GM19397 (cell line): ENCODE measurements around the gene BLNK.

Source experiments
- ATAC-seq: cut with Tn5 transposase; IDR thresholded peaks from one replicate; pipeline ENCODE4 v1.9.1; 2021; ENCODE audit warnings: mild to moderate bottlenecking, moderate library complexity; ENCODE audit not compliant: unreplicated experiment

The BLNK gene

GRCh38 chr10:96289218-96289910 lies 18.0 kb upstream of the BLNK start:
- no peak for ATAC-seq

DNA sequence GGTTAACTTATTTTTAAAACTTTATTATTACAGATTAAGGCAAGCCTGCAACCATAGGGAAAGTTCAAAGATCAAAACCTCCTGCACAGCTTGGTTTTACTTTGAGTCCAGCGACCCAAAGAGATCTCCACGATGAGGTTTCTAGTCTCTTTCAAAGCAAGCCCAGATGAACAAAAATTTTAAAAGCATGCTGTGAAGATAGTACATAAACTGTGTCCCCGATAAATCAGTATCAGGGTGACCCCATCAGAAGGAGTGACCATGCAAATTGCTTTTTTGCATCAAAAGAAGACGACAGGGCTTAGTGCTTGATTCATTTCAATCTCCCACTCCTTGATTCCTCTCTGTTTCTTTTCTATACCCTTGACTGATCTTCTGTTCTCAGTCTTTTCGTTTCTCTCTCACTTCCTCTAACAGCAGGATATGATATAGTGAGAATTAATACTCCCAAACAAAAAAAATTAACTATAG lies 16.8 kb upstream of the BLNK start:
- ATAC-seq = peak; percentile 46

- ATAC-seq = peak; percentile 65
Observed at GRCh38 chr10:96287392-96288105, 16.2 kb upstream of the BLNK start.

DNA sequence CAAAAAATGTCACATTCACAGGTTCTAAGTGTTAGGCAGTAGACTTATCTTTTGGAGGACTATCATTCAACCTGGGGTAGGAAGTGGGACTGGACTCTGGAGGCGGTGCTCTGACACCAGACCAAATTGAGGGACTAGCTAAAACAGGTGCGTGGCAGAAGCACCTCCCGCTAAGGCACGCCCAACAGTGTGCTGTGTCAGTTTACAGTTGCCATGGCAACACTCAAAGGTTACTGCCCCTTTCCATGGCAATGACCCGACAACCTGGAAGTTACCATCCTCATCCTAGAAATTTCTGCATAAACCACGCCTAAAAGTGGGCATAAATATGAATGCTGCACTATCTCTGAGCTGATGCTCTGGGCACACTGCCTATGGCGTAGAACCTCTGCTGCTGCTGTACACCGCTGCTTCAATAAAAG lies 14.0 kb upstream of the BLNK start:
- ATAC-seq = no peak

DNA sequence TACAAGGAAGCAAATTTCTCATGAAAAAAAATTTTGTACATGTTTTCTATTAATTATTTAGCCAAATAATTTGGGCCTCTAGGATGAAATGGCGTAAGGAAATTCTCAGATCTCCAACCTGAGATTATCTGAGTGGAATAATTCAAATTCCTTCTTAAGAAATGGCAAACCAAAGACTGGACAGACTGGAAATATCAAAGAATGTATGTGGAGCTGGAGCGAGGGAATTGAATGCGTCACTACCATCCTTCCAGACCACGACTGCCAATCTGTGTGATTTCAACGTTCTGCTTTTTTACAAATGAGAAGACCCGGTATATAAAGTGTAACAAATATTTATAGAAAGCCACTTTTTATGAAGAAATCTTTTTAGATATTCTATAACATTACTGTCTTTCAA lies 12.4 kb upstream of the BLNK start:
- ATAC-seq = no peak

- no peak for ATAC-seq
Observed at GRCh38 chr10:96283351-96283750, 12.0 kb upstream of the BLNK start.

- no peak for ATAC-seq
Observed at GRCh38 chr10:96281444-96282029, 10.2 kb upstream of the BLNK start.

GRCh38 chr10:96280859-96281258 lies 9.5 kb upstream of the BLNK start:
- no peak for ATAC-seq

DNA sequence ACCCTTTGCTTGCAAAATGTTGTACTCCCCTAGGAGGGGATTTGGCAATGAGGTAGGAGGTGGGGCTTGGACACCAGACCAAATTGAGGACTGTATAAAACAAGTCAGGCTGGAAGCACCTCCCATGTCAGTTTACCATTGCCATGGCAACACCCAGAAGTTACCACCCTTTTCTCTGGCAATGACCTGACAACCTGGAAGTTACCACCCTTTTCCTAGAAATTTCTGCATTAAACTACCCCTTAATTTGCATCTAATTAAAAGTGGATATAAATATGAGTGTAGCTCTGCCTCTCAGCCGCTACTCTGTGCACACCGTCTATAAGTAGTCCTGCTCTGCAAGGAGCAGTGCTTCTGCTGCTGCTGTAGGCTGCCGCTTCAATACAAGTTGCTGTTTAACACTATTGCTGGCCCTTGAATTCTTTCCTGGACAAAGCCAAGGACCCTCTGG lies 7.8 kb upstream of the BLNK start:
- ATAC-seq = no peak

- ATAC-seq = no peak
Observed at GRCh38 chr10:96276831-96277230, 5.5 kb upstream of the BLNK start.

DNA sequence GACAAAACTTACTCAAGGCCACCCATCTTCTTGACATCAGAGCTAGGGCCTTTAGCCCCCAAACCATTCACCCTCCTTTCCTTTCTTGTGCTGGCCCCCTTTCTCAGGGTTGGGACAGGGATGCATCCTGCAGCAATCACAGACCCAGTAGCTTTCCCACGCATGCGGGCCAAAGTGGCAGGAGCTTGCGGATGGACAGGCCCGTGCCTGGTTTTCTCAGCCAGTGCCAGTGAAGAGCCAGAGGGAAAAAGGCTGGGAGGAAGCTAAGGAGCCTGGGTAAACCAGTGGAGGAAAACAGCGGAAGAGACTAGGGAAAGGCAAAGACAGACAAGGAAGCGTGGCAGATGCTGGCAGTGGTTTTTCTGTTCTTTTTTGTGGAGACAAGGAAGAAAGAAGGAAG lies 5.1 kb upstream of the BLNK start:
- ATAC-seq = no peak

DNA sequence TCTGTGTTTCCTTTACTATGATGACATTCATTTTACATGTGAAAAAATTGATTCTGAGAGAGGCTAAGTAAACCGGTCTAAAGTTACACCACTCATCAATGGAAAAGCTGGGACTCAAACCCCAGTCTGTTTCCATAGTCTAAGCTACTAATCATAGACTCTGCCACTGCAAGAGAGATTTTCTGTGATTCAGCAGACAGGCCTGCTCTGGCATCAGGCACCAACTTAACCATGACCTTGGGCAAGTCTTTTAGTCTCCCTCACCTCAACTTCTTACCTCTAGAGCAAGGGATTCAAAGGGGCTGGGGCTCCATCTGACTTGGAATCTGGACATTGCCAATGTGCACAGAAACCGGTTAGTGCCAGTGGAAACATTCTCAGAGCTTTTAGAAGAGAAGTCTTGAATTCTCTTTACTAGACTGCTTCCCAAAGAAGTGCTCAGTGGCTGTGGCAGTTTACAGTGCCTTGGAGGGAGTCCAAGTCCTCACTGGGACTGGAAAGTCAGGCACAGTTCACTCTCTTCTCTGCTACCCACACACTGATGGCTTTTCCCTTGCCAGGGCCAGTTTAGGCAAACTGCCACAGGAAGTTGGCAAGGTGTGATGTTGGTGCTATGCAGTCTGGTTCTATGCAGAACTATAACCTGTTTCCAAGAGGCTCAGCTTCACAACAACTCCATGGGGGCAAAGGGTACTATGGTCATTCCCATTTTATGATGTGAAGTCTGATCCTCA lies 4.5 kb upstream of the BLNK start:
- ATAC-seq = no peak

DNA sequence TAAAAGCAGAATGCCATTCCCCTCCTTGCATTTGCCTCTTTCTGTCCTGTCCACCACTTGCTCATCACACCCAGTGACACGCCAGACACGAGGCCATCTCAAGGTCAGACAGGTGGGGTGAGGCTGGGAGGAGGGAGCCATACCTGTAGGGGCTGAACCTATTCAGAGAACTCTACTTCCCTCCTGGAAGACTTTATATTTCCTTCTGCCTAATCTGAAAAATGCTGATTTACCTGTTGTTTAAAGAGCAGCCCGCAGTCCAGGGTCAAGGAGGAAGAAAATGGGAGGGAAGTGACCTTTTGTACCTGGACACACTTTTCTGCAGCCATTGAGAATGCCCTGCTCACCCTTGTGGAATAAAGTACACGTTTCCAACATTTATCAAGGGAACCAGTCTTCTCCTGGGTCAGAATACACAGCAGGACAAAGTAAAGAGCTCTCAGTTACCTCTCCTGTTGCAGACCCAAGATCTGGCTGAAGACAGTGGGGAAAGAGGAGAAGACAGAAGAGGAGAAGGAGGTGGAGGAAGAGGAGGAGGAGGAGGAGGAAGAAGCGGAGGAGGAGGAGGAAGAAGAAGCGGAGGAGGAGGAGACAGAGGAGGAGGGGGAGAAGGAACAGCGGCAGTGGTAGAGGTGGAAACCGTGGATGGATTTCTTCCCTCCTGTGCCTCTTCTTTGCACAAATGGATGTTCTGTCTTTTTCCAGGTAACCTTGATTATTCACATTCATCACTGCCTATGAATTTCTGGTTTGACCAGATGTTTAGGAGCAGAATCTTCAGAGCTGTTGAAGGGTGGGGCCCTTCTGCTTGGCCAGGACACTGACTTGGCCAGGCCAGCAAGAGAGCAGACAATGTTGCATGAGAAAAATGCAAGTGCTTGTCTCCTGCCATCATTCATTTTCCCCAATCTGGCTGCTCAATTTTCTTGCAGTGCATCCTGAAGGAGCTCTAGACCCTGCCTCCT lies 1.2 kb upstream of the BLNK start:
- peak; percentile 5 for ATAC-seq

GRCh38 chr10:96270571-96270970 lies 798 bp downstream of the BLNK start:
- no peak for ATAC-seq

DNA sequence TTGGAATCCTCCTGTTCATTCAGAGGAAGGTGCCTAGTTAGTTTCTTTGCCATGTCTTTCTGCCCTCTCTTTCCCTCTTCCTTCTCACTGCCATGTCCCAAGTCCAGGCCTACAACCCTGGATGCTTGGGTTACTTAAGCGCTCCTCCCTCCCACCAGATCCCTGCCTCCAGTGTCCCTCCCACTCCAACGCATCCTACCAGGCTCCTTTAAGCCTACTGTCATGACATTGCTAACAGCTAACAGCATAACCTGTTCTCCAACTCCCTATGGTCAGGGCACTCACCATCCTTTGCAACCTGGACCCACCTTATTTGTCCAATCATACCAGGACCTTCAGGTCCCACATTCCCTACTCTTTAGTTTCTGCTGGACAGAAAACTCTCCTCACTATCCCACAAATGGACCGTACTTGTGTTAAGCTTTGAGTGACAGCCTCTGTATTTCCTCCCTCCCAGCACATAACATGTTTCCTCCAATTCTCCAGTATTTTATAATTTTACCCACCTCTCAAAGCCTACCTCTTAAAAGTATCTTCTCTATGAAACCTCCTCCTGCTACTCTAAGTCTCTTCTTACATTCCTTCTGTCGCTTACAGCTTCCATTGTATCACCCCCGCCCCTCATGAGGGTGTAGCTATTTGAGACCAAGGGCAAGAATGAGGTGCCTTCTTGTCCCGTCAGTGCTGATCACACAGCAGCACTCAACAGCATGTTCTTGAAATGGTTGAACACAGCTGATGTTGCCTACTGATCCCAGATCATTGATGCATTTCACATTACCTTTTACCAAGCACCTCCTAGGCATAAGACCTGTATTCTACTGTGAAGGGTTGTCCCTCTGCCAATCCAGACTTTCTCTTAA lies 1.7 kb downstream of the BLNK start:
- ATAC-seq = no peak

DNA sequence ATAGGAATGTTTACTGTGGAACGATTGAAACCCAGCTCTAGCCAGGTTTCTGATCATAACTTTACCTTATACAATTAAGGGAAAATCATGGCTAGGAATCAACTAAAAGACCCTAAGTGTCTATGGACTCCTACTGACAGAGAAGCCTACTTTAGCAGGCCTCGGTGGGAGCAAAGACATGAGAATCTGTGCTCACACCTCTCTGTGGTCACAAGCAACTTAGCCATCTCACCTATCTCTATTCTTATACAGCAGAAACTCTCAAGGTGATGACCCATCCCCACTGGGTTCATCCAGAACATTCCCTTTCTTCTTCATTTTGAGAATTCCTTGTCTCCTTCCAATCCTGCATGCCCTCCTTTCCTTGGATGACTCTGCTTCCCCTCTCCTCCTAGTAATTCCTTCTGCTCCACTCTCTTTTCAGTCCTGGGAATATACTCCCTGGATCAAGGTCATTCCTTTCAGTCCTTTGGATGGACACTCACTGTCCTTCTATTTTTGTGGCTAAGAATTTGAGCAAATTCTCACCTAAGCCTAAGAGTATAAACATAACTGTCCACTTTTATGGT lies 2.9 kb downstream of the BLNK start:
- no peak for ATAC-seq

DNA sequence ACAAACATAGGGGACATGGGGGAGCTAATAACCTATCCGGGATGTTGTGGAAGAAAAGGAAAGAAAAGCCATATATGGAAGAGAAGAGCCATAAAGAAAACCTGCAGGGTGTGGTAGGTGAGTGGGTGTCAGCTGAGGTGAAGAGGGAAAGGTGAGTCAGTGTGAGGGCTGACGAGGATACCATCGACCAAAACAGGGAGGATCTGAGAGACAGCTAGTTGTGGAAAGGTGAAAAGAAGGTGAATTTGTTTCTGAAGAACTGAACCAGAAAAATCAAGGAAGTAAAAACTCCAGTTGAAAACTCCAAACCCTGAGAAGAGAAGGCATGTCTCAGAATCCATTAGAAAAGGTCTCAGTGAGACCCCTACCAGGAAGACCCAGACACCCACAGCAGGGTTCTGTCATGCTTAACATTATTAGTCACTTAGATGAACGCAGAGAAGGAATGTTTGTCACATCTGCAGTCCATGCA lies 4.1 kb downstream of the BLNK start:
- no peak for ATAC-seq

- no peak for ATAC-seq
Observed at GRCh38 chr10:96266118-96266770, 5.1 kb downstream of the BLNK start.
